WTC11 (cell line): ENCODE data around the gene FOXD3. TPM values are rescaled to one million over a fixed set of nuclear protein-coding genes. Genes with fewer than 3 reads are reported as not detected.
A peak's percentile ranks its signal among the peaks of the same experiment; 100 is the strongest.

Experiments
- ATAC-seq: fragments of 200-7000 bp; cut with Tn5 transposase; 2 replicates; pipeline ENCODE4 v1.10.0; 2021; ENCODE audit warnings: mild to moderate bottlenecking, moderate library complexity
- CTCF ChIA-PET: fragments of 300-600 bp; sonication (Branson Sonifier 250); formaldehyde crosslinking; loops from one replicate; lab custom pipeline; 2021; ENCODE audit warnings: antibody characterized with exemption; lab: Charles Lee
- POLR2A ChIA-PET: fragments of 350-600 bp; sonication (Branson Sonifier 250); formaldehyde crosslinking; loops from one replicate; lab custom pipeline; 2021; ENCODE audit warnings: antibody characterized with exemption; lab: Charles Lee
- DNase-seq: peaks from one replicate; pipeline ENCODE4 v3.0.0; 2021; ENCODE audit warnings: low spot score
- H3K27ac Mint-ChIP-seq: 2 replicates; pipeline ENCODE4 v1.8.0; 2021; ENCODE audit warnings: mixed read lengths
- H3K27me3 Mint-ChIP-seq: 2 replicates; pipeline ENCODE4 v1.8.0; 2021; ENCODE audit warnings: low read depth, mild to moderate bottlenecking, moderate library complexity, mixed read lengths
- H3K36me3 Mint-ChIP-seq: 2 replicates; pipeline ENCODE4 v1.8.0; 2021; ENCODE audit warnings: mixed read lengths
- H3K4me1 Mint-ChIP-seq: 2 replicates; pipeline ENCODE4 v1.8.0; 2022; ENCODE audit warnings: mixed read lengths
- H3K4me3 Mint-ChIP-seq: 2 replicates; pipeline ENCODE4 v1.8.0; 2021; ENCODE audit warnings: mild to moderate bottlenecking, moderate library complexity, mixed read lengths
- H3K9me3 Mint-ChIP-seq: 2 replicates; pipeline ENCODE4 v1.8.0; 2021; ENCODE audit warnings: mixed read lengths
- ATF1 ChIP-seq: sonication (generic); formaldehyde crosslinking; IDR thresholded peaks from 2 replicates; pipeline ENCODE4 v1.8.1; 2023; ENCODE audit warnings: mild to moderate bottlenecking, moderate library complexity, missing genetic modification reagents
- CTCF ChIP-seq: fragments of 200-600 bp; IDR thresholded peaks from 2 replicates; pipeline ENCODE4 v1.8.0; 2022; ENCODE audit warnings: antibody characterized with exemption
- ESRRA ChIP-seq: sonication (generic); formaldehyde crosslinking; IDR thresholded peaks from 2 replicates; pipeline ENCODE4 v1.8.1; 2022; ENCODE audit warnings: mild to moderate bottlenecking, missing genetic modification reagents, borderline replicate concordance
- ETV6 ChIP-seq: sonication (generic); formaldehyde crosslinking; IDR thresholded peaks from 2 replicates; pipeline ENCODE4 v1.8.1; 2022; ENCODE audit warnings: mild to moderate bottlenecking, missing genetic modification reagents
- FOXP1 ChIP-seq: sonication (generic); formaldehyde crosslinking; IDR thresholded peaks from 2 replicates; pipeline ENCODE4 v1.8.0; 2022; ENCODE audit warnings: missing genetic modification reagents, mild to moderate bottlenecking, moderate library complexity, borderline replicate concordance
- GRHL2 ChIP-seq: fragments of 250-450 bp; sonication (Bioruptor Pico); IDR thresholded peaks from 2 replicates; pipeline ENCODE4 v1.8.0; 2022; ENCODE audit warnings: mild to moderate bottlenecking, moderate library complexity; ENCODE audit not compliant: insufficient replicate concordance, severe bottlenecking
- MLX ChIP-seq: sonication (generic); formaldehyde crosslinking; IDR thresholded peaks from 2 replicates; pipeline ENCODE4 v1.8.1; 2023; ENCODE audit warnings: mild to moderate bottlenecking, missing genetic modification reagents, moderate library complexity
- MXD4 ChIP-seq: fragments of 250-450 bp; sonication (Bioruptor Pico); IDR thresholded peaks from 2 replicates; pipeline ENCODE4 v1.8.0; 2021; ENCODE audit warnings: mild to moderate bottlenecking, moderate library complexity, borderline replicate concordance
- NR1H2 ChIP-seq: sonication (generic); formaldehyde crosslinking; IDR thresholded peaks from 2 replicates; pipeline ENCODE4 v1.9.0; 2021; ENCODE audit warnings: mild to moderate bottlenecking, moderate library complexity, missing genetic modification reagents
- PRDM15 ChIP-seq: sonication (generic); formaldehyde crosslinking; IDR thresholded peaks from 2 replicates; pipeline ENCODE4 v1.8.0; 2022; ENCODE audit warnings: missing genetic modification reagents
- TEAD4 ChIP-seq: sonication (generic); formaldehyde crosslinking; IDR thresholded peaks from 2 replicates; pipeline ENCODE4 v1.8.0; 2022; ENCODE audit warnings: mild to moderate bottlenecking, missing genetic modification reagents
- ZNF416 ChIP-seq: fragments of 250-450 bp; sonication (Bioruptor Pico); IDR thresholded peaks from 2 replicates; pipeline ENCODE4 v1.9.0; 2021; ENCODE audit warnings: mild to moderate bottlenecking, inconsistent platforms
- ZNF532 ChIP-seq: fragments of 250-450 bp; sonication (Bioruptor Pico); IDR thresholded peaks from 2 replicates; pipeline ENCODE4 v1.9.0; 2021; ENCODE audit warnings: mild to moderate bottlenecking, borderline replicate concordance
- total RNA-seq: library from RNA; stranded (reverse); gene quantifications from 3 replicates; pipeline ENCODE4 v1.2.3, GENCODE V29; 2021
- TF ChIP-seq, protein P1 (sequence below): sonication (generic); formaldehyde crosslinking; IDR thresholded peaks from 2 replicates; pipeline ENCODE4 v1.8.0; 2023; ENCODE audit warnings: missing genetic modification reagents
- TF ChIP-seq, protein P2 (sequence below): sonication (generic); formaldehyde crosslinking; IDR thresholded peaks from 2 replicates; pipeline ENCODE4 v1.8.0; 2022; ENCODE audit warnings: mild to moderate bottlenecking, missing genetic modification reagents

The FOXD3 gene
- total RNA-seq, 1 experiment from 2014 or later = 27.5 TPM

DNA sequence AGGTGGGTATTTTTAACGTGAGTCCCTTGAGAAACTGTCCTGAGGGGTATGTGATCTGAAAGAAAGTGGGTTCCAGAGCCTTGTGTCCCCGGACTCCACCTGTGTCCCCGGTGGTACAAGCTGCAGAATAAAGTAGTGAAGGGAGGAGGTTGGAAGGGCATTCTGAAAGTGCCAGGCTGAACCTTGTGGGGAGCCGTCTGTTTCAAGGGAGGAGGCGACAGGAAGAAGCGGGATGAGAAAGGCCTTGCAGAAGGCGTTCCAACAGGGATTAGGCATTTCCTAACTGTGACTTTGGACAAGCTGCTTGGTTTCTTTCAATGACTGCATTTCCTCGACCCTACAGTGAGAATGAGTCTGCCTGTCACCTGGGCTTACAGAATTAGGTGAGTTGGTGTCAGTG, 5.8 kb downstream of the FOXD3 start:
- POLR2A ChIA-PET = interaction anchor here (1.1 to 2.6 kb wide), 2 partner anchors 8 to 195 kb away, joined by 4 to 8 read pairs; partner anchors contain the start of gene EFCAB7
- H3K9me3 Mint-ChIP-seq = no peaks in the 10 kb centered on the region
- no peak for DNase-seq
- TF ChIP-seq, protein P1, sequence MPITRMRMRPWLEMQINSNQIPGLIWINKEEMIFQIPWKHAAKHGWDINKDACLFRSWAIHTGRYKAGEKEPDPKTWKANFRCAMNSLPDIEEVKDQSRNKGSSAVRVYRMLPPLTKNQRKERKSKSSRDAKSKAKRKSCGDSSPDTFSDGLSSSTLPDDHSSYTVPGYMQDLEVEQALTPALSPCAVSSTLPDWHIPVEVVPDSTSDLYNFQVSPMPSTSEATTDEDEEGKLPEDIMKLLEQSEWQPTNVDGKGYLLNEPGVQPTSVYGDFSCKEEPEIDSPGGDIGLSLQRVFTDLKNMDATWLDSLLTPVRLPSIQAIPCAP (CRISPR knock-in tag) = no peak
- TF ChIP-seq ETV6 (CRISPR knock-in tag) = peak; percentile 46; the same call in 1 of the 2 replicates
- TF ChIP-seq TEAD4 (CRISPR knock-in tag) = no peak
- no peak for TF ChIP-seq ZNF532 (CRISPR knock-in tag)
- no peak for TF ChIP-seq GRHL2 (CRISPR knock-in tag)
- TF ChIP-seq MLX = no peak
- TF ChIP-seq, all 79 proteins: peak for 1
- peak overlapping the region; percentile 93 for H3K4me3 Mint-ChIP-seq
- peak overlapping the region; percentile 50; the same call in 1 of the 2 replicates for H3K27ac Mint-ChIP-seq
- CTCF ChIA-PET = interaction anchor here (0.6 to 4.5 kb wide), 17 partner anchors 11 to 422 kb away, joined by 3 to 25 read pairs (median 4); partner anchors contain the start of gene ALG6
- no peak for ATAC-seq
- no peaks in the 10 kb centered on the region for H3K36me3 Mint-ChIP-seq
- H3K27me3 Mint-ChIP-seq = peaks cover 83% of the 10 kb centered on the region
- peaks cover 65% of the 10 kb centered on the region for H3K4me1 Mint-ChIP-seq

DNA sequence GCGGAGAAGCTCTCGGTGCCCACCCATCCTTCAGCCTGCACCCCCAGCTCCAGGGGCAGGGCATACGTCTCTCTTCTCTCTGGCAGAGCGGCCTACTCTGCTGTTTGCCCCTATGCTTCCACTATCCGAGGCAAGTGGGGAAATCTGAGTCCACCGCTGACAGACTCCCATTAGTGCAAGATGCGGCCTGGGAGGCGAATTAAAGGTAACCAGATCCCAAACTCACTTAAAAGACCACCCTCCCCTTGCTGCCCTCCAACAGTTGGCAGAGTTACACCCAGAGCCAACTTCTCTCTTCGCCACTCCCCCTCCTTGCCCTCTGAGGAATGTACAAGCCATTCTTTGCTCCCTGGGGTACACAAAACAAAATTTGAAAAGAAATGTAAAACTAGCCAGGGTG, 6.4 kb downstream of the FOXD3 start:
- ChIA-PET POLR2A (interaction anchor here (0.9 to 2.6 kb wide), 3 partner anchors 9 to 195 kb away, joined by 3 to 8 read pairs (median 4); partner anchors contain the start of gene EFCAB7), CTCF (interaction anchor here (0.7 to 4.5 kb wide), 6 partner anchors 39 to 422 kb away, joined by 3 to 25 read pairs (median 4); partner anchors contain the start of gene ALG6)
- Mint-ChIP-seq H3K4me3 (peak overlapping the region; percentile 72), H3K9me3 (no peaks in the 10 kb centered on the region), H3K27me3 (peaks cover 87% of the 10 kb centered on the region), H3K4me1 (peaks cover 65% of the 10 kb centered on the region), H3K36me3 (no peaks in the 10 kb centered on the region), H3K27ac (no peak overlapping the region)
- no peak for TF ChIP-seq ATF1 (CRISPR knock-in tag)
- TF ChIP-seq PRDM15 (CRISPR knock-in tag) = no peak
- no peak for TF ChIP-seq MLX
- no peak for DNase-seq
- ATAC-seq = no peak

DNA sequence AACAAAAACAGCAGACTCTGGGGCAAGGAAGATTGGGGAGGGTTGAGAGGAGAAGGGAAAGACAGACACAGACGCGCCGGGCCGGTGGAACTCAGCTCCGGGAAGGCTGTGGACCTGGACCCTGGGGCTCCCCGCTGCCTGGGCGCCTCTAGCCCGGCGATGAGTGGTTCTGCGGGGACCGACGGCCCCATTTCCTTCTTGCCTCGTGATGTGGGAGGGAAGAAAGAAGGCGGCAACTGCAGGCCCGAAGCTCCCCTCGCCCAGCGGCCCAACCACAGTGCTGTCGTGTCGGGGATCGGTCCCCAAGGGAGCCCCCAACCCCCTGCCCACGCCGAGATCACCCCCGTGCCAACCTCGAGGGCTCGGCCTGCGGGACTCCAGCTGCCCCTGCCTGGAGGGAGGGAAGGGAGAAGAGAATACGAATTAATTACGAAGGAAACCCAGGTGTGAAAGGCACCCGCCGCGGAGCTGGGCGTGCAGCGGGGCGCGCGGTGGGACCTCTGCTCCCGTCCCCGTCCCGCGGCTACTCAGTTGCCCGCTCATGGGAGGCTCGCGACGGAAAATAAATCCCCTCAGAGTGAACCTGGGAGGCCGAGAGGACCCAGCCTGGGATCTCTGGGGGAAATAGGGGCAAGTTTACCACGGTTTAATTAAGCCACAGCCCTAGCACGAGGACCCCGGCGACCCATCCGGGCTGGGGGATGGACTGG, 7.4 kb downstream of the FOXD3 start:
- Mint-ChIP-seq H3K27me3 (peaks cover 83% of the 10 kb centered on the region), H3K4me1 (peaks cover 63% of the 10 kb centered on the region), H3K9me3 (no peaks in the 10 kb centered on the region), H3K27ac (no peak overlapping the region), H3K36me3 (no peaks in the 10 kb centered on the region), H3K4me3 (peak overlapping the region; percentile 72)
- DNase-seq (peak; percentile 28), ATAC-seq (no peak)
- ChIA-PET CTCF (interaction anchor here (0.5 to 4.5 kb wide), 9 partner anchors 10 to 367 kb away, joined by 3 to 25 read pairs (median 6); no protein-coding TSS in a partner anchor), POLR2A (interaction anchor here (0.9 to 2.6 kb wide), 4 partner anchors 10 to 38 kb away, joined by 3 to 8 read pairs (median 4); partner anchors contain the start of gene ALG6)
- TF ChIP-seq NR1H2 (no peak), MXD4 (CRISPR knock-in tag) (no peak), ESRRA (CRISPR knock-in tag) (no peak), CTCF (no peak), GRHL2 (CRISPR knock-in tag) (no peak), FOXP1 (CRISPR knock-in tag) (0 out of 2 replicates have a peak, but pooled peaks have one; percentile 15), ZNF416 (CRISPR knock-in tag) (no peak)
- TF ChIP-seq, protein P1 (CRISPR knock-in tag) = no peak
- TF ChIP-seq, protein P2, sequence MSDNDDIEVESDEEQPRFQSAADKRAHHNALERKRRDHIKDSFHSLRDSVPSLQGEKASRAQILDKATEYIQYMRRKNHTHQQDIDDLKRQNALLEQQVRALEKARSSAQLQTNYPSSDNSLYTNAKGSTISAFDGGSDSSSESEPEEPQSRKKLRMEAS (CRISPR knock-in tag) = peak; percentile 29; the same call in 1 of the 2 replicates
